Large intestine (tissue), 3 donors: ENCODE measurements around the gene CARHSP1. TPM values are rescaled to one million over a fixed set of nuclear protein-coding genes. Genes with fewer than 3 reads are reported as not detected.

ENCODE experiments used
- DNase-seq, 2 donors: peaks; one replicate each; pipeline versions ENCODE4 v3.0.0 to v3.0.0-alpha.2; 2013
- H3K27ac ChIP-seq: one replicate; pipeline ENCODE4 v1.5.1; 2013; ENCODE audit warnings: low read length
- H3K27me3 ChIP-seq: 2 replicates; pipeline ENCODE4 v1.6.1; 2013; ENCODE audit warnings: low read length; ENCODE audit not compliant: control insufficient read depth, insufficient read depth
- H3K36me3 ChIP-seq: 2 replicates; pipeline ENCODE4 v1.6.1; 2013; ENCODE audit warnings: low read length; ENCODE audit not compliant: control insufficient read depth, insufficient read depth
- H3K4me1 ChIP-seq: one replicate; pipeline ENCODE4 v1.6.1; 2013; ENCODE audit warnings: low read length; ENCODE audit not compliant: control insufficient read depth, insufficient read depth
- H3K4me3 ChIP-seq: one replicate; pipeline ENCODE4 v1.5.1; 2013; ENCODE audit warnings: low read length
- H3K9me3 ChIP-seq: one replicate; pipeline ENCODE4 v1.6.1; 2013; ENCODE audit warnings: mild to moderate bottlenecking, low read depth, low read length, moderate library complexity; ENCODE audit not compliant: control insufficient read depth
- WGBS: methylation state at CpG from one replicate; pipeline ENCODE4 v1.1.5; 2013; ENCODE audit warnings: low lambda C conversion rate; ENCODE audit not compliant: insufficient coverage; 5-methylcytosine and 5-hydroxymethylcytosine counted together
- polyA plus RNA-seq: library from polyadenylated mRNA; unstranded; fragments of 120-200 nt; gene quantifications from one replicate; pipeline ENCODE4 v1.2.1, GENCODE V29; 2013

CARHSP1 gene
- polyA plus RNA-seq, 1 donor, result 81.0 TPM

DNA sequence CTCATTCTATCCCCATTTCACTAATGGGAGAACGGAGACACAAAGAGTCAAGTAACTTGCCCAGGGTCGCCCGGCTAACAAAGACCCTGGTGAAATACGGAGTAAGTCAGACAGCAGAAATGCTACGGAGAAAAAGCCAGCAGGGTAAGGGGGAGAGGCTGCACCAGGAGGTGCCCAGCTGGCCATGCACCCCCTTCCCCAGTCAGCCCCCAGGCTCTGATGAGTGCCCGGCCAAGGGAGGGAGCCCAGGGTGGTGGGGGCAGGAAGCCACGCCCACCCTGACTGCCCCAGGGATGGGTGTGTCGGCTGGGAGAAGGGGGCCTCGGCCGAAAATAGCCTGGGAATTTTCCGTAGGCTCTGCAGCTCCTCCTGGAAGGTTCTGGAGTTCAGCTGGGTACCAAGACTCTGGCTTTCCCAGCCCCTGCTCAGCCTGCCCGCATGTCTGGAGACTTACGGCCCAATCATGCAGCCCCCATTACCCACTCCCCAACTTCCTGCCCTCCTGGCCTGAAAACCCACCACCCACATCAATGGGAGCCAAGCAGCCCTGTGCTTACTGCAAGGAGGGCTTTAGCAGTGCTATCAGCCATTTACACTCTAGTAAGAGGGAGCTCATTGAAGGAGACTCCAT is 4.2 kb downstream of the CARHSP1 start:
- peak overlapping the region; percentile 86 for H3K27ac ChIP-seq
- peaks cover 3% of the 10 kb centered on the region for H3K9me3 ChIP-seq
- H3K27me3 ChIP-seq, result no peaks in the 10 kb centered on the region
- no CpG with 5 or more reads among the region's 13 CpGs for WGBS
- no peak for DNase-seq
- peaks cover 11% of the 10 kb centered on the region for H3K36me3 ChIP-seq
- H3K4me3 ChIP-seq, result no peak overlapping the region
- peaks cover 63% of the 10 kb centered on the region for H3K4me1 ChIP-seq

GRCh38 chr16:8863594-8864424 is 5.0 kb downstream of the CARHSP1 start:
- Histone ChIP-seq H3K4me3 (no peak overlapping the region), H3K27ac (peak overlapping the region; percentile 86), H3K4me1 (peaks cover 60% of the 10 kb centered on the region), H3K36me3 (peaks cover 18% of the 10 kb centered on the region), H3K9me3 (peaks cover 3% of the 10 kb centered on the region), H3K27me3 (no peaks in the 10 kb centered on the region)
- no CpG with 5 or more reads among the region's 17 CpGs for WGBS
- DNase-seq, result peak; percentile 83 to 93

GRCh38 chr16:8862309-8863130 is 6.3 kb downstream of the CARHSP1 start:
- Histone ChIP-seq H3K9me3 (no peaks in the 10 kb centered on the region), H3K4me3 (no peak overlapping the region), H3K27ac (peak overlapping the region; percentile 86), H3K4me1 (peaks cover 60% of the 10 kb centered on the region), H3K36me3 (peaks cover 28% of the 10 kb centered on the region), H3K27me3 (no peaks in the 10 kb centered on the region)
- WGBS, result no CpG with 5 or more reads among the region's 14 CpGs
- DNase-seq, result no peak

DNA sequence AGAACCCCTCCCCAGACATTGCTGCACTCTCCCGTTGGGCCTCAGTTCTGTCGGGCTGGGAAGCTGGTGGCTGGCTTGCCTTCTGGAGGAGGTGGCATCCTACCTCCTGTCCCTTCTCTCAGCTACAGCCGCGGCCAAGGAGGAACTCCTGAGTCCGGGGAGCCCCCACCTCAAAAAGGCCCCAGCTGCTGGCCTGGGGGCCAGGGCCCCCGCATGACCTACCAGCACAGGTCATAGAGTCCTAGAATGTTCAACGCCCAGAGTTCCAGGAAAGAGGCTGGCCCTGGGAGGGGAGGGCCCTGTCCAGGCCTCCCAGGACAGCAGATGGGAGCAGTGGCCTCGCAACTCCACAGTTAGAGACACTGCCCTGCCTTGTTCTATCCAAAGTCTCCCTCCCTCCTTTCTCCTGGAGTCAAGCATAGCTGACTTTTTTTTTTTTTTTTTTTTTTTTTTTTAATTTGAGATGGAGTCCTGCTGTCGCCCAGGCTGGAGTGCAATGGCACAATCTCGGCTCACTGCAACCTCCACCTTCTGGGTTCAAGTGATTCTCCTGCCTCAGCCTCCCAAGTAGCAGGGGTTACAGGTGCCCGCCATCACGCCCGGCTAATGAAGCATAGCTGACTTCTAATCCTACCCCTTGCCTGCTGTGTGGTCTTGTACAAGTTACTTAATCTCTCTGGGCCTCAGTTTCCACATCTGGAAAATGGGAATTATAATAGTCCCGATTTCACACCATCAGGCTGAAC is 7.1 kb downstream of the CARHSP1 start:
- Histone ChIP-seq H3K36me3 (peaks cover 31% of the 10 kb centered on the region), H3K27ac (peak overlapping the region; percentile 28), H3K4me3 (no peak overlapping the region), H3K4me1 (peaks cover 56% of the 10 kb centered on the region), H3K27me3 (no peaks in the 10 kb centered on the region), H3K9me3 (no peaks in the 10 kb centered on the region)
- WGBS, result no CpG with 5 or more reads among the region's 14 CpGs
- DNase-seq, result peak in 1 of 2 donors; percentile 52

GRCh38 chr16:8859913-8860881 is 8.6 kb downstream of the CARHSP1 start:
- H3K4me3 ChIP-seq, result no peak overlapping the region
- no peaks in the 10 kb centered on the region for H3K27me3 ChIP-seq
- H3K9me3 ChIP-seq, result no peaks in the 10 kb centered on the region
- WGBS, result 100% methylated on average over 1 of the region's 25 CpGs
- peaks cover 42% of the 10 kb centered on the region for H3K36me3 ChIP-seq
- H3K27ac ChIP-seq, result no peak overlapping the region
- H3K4me1 ChIP-seq, result peaks cover 42% of the 10 kb centered on the region
- DNase-seq, result no peak

- Histone ChIP-seq H3K9me3 (no peaks in the 10 kb centered on the region), H3K27ac (no peak overlapping the region), H3K4me3 (no peak overlapping the region), H3K36me3 (peaks cover 51% of the 10 kb centered on the region), H3K27me3 (no peaks in the 10 kb centered on the region), H3K4me1 (peaks cover 32% of the 10 kb centered on the region)
- WGBS, result 100% methylated on average over 1 of the region's 31 CpGs
- DNase-seq, result no peak
Observed at GRCh38 chr16:8858994-8859912, 9.6 kb downstream of the CARHSP1 start.

DNA sequence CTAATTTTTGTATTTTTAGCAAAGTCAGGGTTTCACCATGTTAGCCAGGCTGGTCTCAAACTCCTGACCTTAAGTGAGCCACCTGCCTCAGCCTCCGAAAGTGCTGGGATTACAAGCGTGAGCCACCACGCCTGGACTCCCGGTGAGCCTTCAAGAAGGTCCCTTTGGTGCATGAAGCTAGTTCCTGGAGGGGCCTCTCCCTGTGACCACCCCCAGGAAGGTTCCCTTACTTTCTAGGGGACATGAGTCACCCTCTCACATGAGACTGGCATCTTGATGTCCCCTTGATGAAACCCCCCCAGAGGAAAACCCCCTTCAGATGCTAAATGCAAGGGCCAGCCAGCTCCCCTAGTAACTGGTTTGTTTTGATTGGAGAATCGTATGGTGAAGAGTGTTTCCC is 12.8 kb downstream of the CARHSP1 start:
- H3K4me1 ChIP-seq, result no peaks in the 10 kb centered on the region
- H3K27ac ChIP-seq, result no peak overlapping the region
- no peaks in the 10 kb centered on the region for H3K9me3 ChIP-seq
- DNase-seq, result no peak
- no peak overlapping the region for H3K4me3 ChIP-seq
- H3K27me3 ChIP-seq, result no peaks in the 10 kb centered on the region
- WGBS, result no CpG with 5 or more reads among the region's 5 CpGs
- peaks cover 72% of the 10 kb centered on the region for H3K36me3 ChIP-seq

GRCh38 chr16:8855051-8855786 is 13.6 kb downstream of the CARHSP1 start:
- no peak for DNase-seq
- no CpG with 5 or more reads among the region's 11 CpGs for WGBS
- peaks cover 76% of the 10 kb centered on the region for H3K36me3 ChIP-seq

More at GRCh38 chr16:8855051-8855786, 13.6 kb downstream of the CARHSP1 start:
- H3K27me3 ChIP-seq, result no peaks in the 10 kb centered on the region
- H3K27ac ChIP-seq, result no peak overlapping the region
- no peak overlapping the region for H3K4me3 ChIP-seq
- H3K4me1 ChIP-seq, result no peaks in the 10 kb centered on the region
- no peaks in the 10 kb centered on the region for H3K9me3 ChIP-seq
